GM12878 (cell line): Measurements from ENCODE around the gene CLEC6A. TPM values are rescaled to one million over a fixed set of nuclear protein-coding genes. Genes with fewer than 3 reads are reported as not detected.

Source experiments
- ATAC-seq: fragments of 200-7000 bp; cut with Tn5 transposase; 3 replicates; pipeline ENCODE4 v1.9.1; 2020; ENCODE audit warnings: mild to moderate bottlenecking, moderate library complexity
- BruUV-seq: library from RNA; stranded (reverse); fragments of 400-500 nt; replicated peaks from 2 replicates; lab custom pipeline; 2021; lab: Mats Ljungman, UMichigan
- CTCF ChIA-PET: fragments of 300-600 bp; sonication (Branson Sonifier 250); formaldehyde crosslinking; extraction: SDS; loops from one replicate; lab custom pipeline; 2021; ENCODE audit warnings: inconsistent platforms; lab: Yijun Ruan, JAX
- POLR2A ChIA-PET: fragments of 350-600 bp; formaldehyde crosslinking; extraction: SDS; loops from one replicate; lab custom pipeline; 2021; ENCODE audit warnings: inconsistent platforms; lab: Charles Lee
- RAD21 ChIA-PET: fragments of 300-600 bp; sonication (Branson Sonifier 250); formaldehyde crosslinking; loops from one replicate; lab custom pipeline; 2023; ENCODE audit warnings: antibody characterized with exemption; ENCODE audit not compliant: unreplicated experiment; lab: Charles Lee
- SMC1A ChIA-PET: fragments of 300-600 bp; sonication (Branson Sonifier 250); formaldehyde crosslinking; loops from one replicate; lab custom pipeline; 2023; ENCODE audit not compliant: unreplicated experiment, uncharacterized antibody; lab: Charles Lee
- DNase-seq: peaks from one replicate; pipeline ENCODE4 v3.0.0-alpha.2; 2011; ENCODE audit warnings: low read depth, low spot score
- FAIRE-seq: peaks from 3 replicates; lab custom pipeline; 2011; peaks lifted over from hg19 to GRCh38; lab: Jason Lieb, UNC
- H2AFZ ChIP-seq: 2 replicates; pipeline ENCODE4 v1.6.0; 2011; ENCODE audit warnings: low read depth, low read length, control low read depth; ENCODE audit not compliant: control insufficient read depth
- H3K27ac ChIP-seq: 2 replicates; pipeline ENCODE4 v1.5.1; 2011; ENCODE audit warnings: control low read depth; ENCODE audit not compliant: control insufficient read depth, insufficient read depth
- H3K27me3 ChIP-seq, 2 experiments: replicated peaks in 1 of 2; 2 replicates each; pipeline versions ENCODE4 v1.6.0 to v1.6.1; 2011; ENCODE audit warnings: low read length in 1 of 2; ENCODE audit not compliant: control insufficient read depth in 2 of 2, insufficient read depth in 2 of 2
- H3K36me3 ChIP-seq, 2 experiments: 2 replicates each; pipeline ENCODE4 v1.5.1; 2011; ENCODE audit warnings: low read length in 1 of 2; ENCODE audit not compliant: control insufficient read depth in 2 of 2, insufficient read depth in 2 of 2
- H3K4me1 ChIP-seq: 2 replicates; pipeline ENCODE4 v1.6.1; 2011; ENCODE audit warnings: mild to moderate bottlenecking, low read length, moderate library complexity, mixed read lengths; ENCODE audit not compliant: control insufficient read depth, insufficient read depth
- H3K4me2 ChIP-seq: 2 replicates; pipeline ENCODE4 v1.6.0; 2011; ENCODE audit warnings: control low read depth; ENCODE audit not compliant: control insufficient read depth, insufficient read depth
- H3K4me3 ChIP-seq: fragments of 200-600 bp; sonication (generic); 2 replicates; pipeline ENCODE4 v1.5.1; 2016
- H3K79me2 ChIP-seq: 2 replicates; pipeline ENCODE4 v1.6.0; 2011; ENCODE audit warnings: low read length; ENCODE audit not compliant: control insufficient read depth, insufficient read depth
- H3K9ac ChIP-seq: 2 replicates; pipeline ENCODE4 v1.8.0; 2011; ENCODE audit warnings: low read length, control low read depth, mixed read lengths; ENCODE audit not compliant: control insufficient read depth, insufficient read depth
- H3K9me3 ChIP-seq: replicated peaks from 3 replicates; pipeline ENCODE4 v1.5.1; 2011; ENCODE audit warnings: mild to moderate bottlenecking, low read length; ENCODE audit not compliant: control insufficient read depth, insufficient read depth
- H4K20me1 ChIP-seq: 2 replicates; pipeline ENCODE4 v1.6.0; 2011; ENCODE audit not compliant: control insufficient read depth, insufficient read depth
- BRCA1 ChIP-seq: IDR thresholded peaks from 2 replicates; pipeline ENCODE4 v1.6.1; 2011; ENCODE audit warnings: low read depth, low read length, improper control_type of control experiment
- CBX5 ChIP-seq: sonication (generic); IDR thresholded peaks from 2 replicates; pipeline ENCODE4 v1.6.1; 2016; ENCODE audit warnings: low read depth, moderate library complexity, mild to moderate bottlenecking, inconsistent platforms
- CHD1 ChIP-seq: IDR thresholded peaks from 2 replicates; pipeline ENCODE4 v1.6.1; 2012; ENCODE audit warnings: low read depth, low read length, improper control_type of control experiment
- CREB1 ChIP-seq: IDR thresholded peaks from 2 replicates; pipeline ENCODE4 v1.6.1; 2012; ENCODE audit warnings: low read depth, mild to moderate bottlenecking, inconsistent platforms
- DPF2 ChIP-seq: fragments of 450-650 bp; IDR thresholded peaks from 2 replicates; pipeline ENCODE4 v1.6.1; 2017; ENCODE audit warnings: mild to moderate bottlenecking
- EP300 ChIP-seq, 2 experiments: fragments of 150-350 bp in 1 of 2; IDR thresholded peaks; 2 replicates each; pipeline ENCODE4 v1.6.1; 2011 to 2012; ENCODE audit warnings: low read depth in 2 of 2, low read length in 2 of 2, borderline replicate concordance in 1 of 2, improper control_type of control experiment in 1 of 2, inconsistent platforms in 1 of 2; ENCODE audit not compliant: control insufficient read depth in 1 of 2
- FOXM1 ChIP-seq: IDR thresholded peaks from 2 replicates; pipeline ENCODE4 v1.6.1; 2012; ENCODE audit warnings: low read depth, mild to moderate bottlenecking, inconsistent platforms, low read length, moderate library complexity
- GABPA ChIP-seq: IDR thresholded peaks from 2 replicates; pipeline ENCODE4 v1.6.1; 2014; ENCODE audit warnings: antibody characterized with exemption, low read depth, mild to moderate bottlenecking, inconsistent platforms
- KLF5 ChIP-seq: fragments of 450-650 bp; IDR thresholded peaks from 2 replicates; pipeline ENCODE4 v1.6.1; 2014; ENCODE audit warnings: mild to moderate bottlenecking; ENCODE audit not compliant: partially characterized antibody
- POLR2AphosphoS2 ChIP-seq: IDR thresholded peaks from 2 replicates; pipeline ENCODE4 v1.6.1; 2011; ENCODE audit warnings: low read depth, mild to moderate bottlenecking, low read length, improper control_type of control experiment, moderate library complexity
- RELA ChIP-seq: fragments of 450-650 bp; IDR thresholded peaks from 2 replicates; pipeline ENCODE4 v1.8.0; 2014; ENCODE audit warnings: borderline replicate concordance; ENCODE audit not compliant: partially characterized antibody
- SMARCA5 ChIP-seq: fragments of 450-650 bp; IDR thresholded peaks from 2 replicates; pipeline ENCODE4 v1.6.1; 2017; ENCODE audit warnings: mild to moderate bottlenecking
- SUPT20H ChIP-seq: IDR thresholded peaks from 2 replicates; pipeline ENCODE4 v1.6.1; 2011; ENCODE audit warnings: low read depth, mild to moderate bottlenecking, low read length, moderate library complexity, borderline replicate concordance; ENCODE audit not compliant: control insufficient read depth
- WGBS: methylation state at CpG from one replicate; pipeline ENCODE4 v1.1.6; 2016; ENCODE audit warnings: low lambda C conversion rate; ENCODE audit not compliant: insufficient replicate concordance, insufficient coverage; ENCODE audit errors: missing lambda C conversion rate; 5-methylcytosine and 5-hydroxymethylcytosine counted together
- in situ Hi-C: fragments of 300-500 bp; cut with MboI; formaldehyde crosslinking; loops from 9 replicates; pipeline ENCODE4 v1.14.3; 2018; ENCODE audit warnings: mixed read lengths
- intact Hi-C: fragments of 100-400 bp; cut with micrococcal nuclease; formaldehyde crosslinking; loops from one replicate; pipeline ENCODE4 v1.14.2; 2022; ENCODE audit not compliant: unreplicated experiment
- polyA plus RNA-seq, 11 experiments: library from polyadenylated mRNA; depleted of rRNA in 4 of 11; unstranded in 6 of 11; stranded (reverse) in 5 of 11; fragments of >200 nt; fragmentation: Nextera tagmentation in 4 of 11; fragmentation: Illumina TruSeq in 1 of 11; extraction: Ambion mirVana in 4 of 11; extraction: Trizol in 1 of 11; gene quantifications; 1 replicate in 1 of 11; 2 replicates in 10 of 11; pipeline versions ENCODE4 v1.2.1 to v1.2.3, GENCODE V29; 2011 to 2016; ENCODE audit warnings: inconsistent platforms in 2 of 11, missing spikeins in 2 of 11, low read depth in 1 of 11
- total RNA-seq, 4 experiments: library from RNA; depleted of rRNA in 3 of 4; stranded (reverse); fragments of >200 nt in 3 of 4; fragmentation: Illumina TruSeq in 1 of 4; extraction: Trizol in 1 of 4; gene quantifications; 2 replicates each; pipeline versions ENCODE4 v1.2.1 to v1.2.3, GENCODE V29; 2013 to 2021
- TF ChIP-seq, protein P1 (sequence below): fragments of 450-650 bp; IDR thresholded peaks from 2 replicates; pipeline ENCODE4 v1.6.1; 2016; ENCODE audit warnings: mild to moderate bottlenecking
- TF ChIP-seq, protein P2 (sequence below): fragments of 450-650 bp; IDR thresholded peaks from 2 replicates; pipeline ENCODE4 v1.6.1; 2016; ENCODE audit warnings: mild to moderate bottlenecking
- TF ChIP-seq, protein P3 (sequence below): fragments of 450-650 bp; IDR thresholded peaks from 2 replicates; pipeline ENCODE4 v1.6.1; 2018; ENCODE audit warnings: borderline replicate concordance, mild to moderate bottlenecking; ENCODE audit not compliant: partially characterized antibody
- TF ChIP-seq, protein P4 (sequence below): IDR thresholded peaks from 2 replicates; pipeline ENCODE4 v1.6.1; 2011; ENCODE audit warnings: low read depth, low read length, improper control_type of control experiment, borderline replicate concordance

Gene CLEC6A
- total and polyA plus RNA-seq, 10 of the 15 experiments (the other 5 are each of a cell fraction or from before 2014, with no cell fraction given) = not detected

DNA sequence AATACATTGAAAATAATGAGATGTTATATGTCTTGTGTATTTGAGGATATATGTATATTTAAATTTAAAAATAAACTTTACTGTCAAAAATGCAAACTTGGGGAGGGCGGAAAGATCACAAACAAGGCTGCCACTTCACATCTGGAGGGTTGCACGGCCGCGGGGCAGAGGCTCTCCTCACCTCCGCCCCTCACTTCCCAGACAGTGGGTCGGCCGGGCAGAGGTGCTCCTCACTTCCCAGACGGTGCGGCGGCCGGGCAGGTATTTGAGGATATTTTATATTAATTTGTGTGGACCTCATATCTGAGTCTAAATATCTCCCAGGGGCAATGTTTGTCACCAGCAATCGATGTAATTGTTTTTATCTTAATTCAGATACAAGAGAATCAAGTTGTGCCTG lies 3.7 kb upstream of the CLEC6A start:
- RAD21 ChIA-PET = no interaction called here
- no peak for DNase-seq

More for the DNA sequence above, 3.7 kb upstream of the CLEC6A start:
- ChIA-PET CTCF (no interaction called here), POLR2A (no interaction called here), SMC1A (no interaction called here)
- no peak for FAIRE-seq
- BruUV-seq = no TSS peak
- Histone ChIP-seq H3K27me3 (no peaks in the 10 kb centered on the region), H3K4me2 (no peak overlapping the region), H3K4me1 (peaks cover 6% of the 10 kb centered on the region), H3K9ac (no peak overlapping the region), H3K36me3 (no peaks in the 10 kb centered on the region), H3K9me3 (no peaks in the 10 kb centered on the region), H3K27ac (no peak overlapping the region), H4K20me1 (no peaks in the 10 kb centered on the region), H2AFZ (no peak overlapping the region), H3K79me2 (no peaks in the 10 kb centered on the region), H3K4me3 (no peak overlapping the region)
- in situ Hi-C loops (no loop called here), intact Hi-C loops (no loop called here)
- WGBS = 45% methylated on average over 12 of the region's 12 CpGs
- ATAC-seq = no peak
- TF ChIP-seq BRCA1 (no peak), EP300 (IDR thresholded peaks at IDR 0.05; ENCODE audit: borderline replicate concordance in 1 of 2, control insufficient read depth in 1 of 2, low read depth in 2 of 2, low read length in 2 of 2) (no peak), RELA (no peak), KLF5 (no peak), SMARCA5 (no peak), POLR2AphosphoS2 (no peak), GABPA (no peak), SUPT20H (no peak), CREB1 (no peak), FOXM1 (no peak), CBX5 (no peak), DPF2 (no peak), CHD1 (no peak)
- TF ChIP-seq, protein P1, sequence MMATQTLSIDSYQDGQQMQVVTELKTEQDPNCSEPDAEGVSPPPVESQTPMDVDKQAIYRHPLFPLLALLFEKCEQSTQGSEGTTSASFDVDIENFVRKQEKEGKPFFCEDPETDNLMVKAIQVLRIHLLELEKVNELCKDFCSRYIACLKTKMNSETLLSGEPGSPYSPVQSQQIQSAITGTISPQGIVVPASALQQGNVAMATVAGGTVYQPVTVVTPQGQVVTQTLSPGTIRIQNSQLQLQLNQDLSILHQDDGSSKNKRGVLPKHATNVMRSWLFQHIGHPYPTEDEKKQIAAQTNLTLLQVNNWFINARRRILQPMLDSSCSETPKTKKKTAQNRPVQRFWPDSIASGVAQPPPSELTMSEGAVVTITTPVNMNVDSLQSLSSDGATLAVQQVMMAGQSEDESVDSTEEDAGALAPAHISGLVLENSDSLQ = no peak
- TF ChIP-seq, protein P2, sequence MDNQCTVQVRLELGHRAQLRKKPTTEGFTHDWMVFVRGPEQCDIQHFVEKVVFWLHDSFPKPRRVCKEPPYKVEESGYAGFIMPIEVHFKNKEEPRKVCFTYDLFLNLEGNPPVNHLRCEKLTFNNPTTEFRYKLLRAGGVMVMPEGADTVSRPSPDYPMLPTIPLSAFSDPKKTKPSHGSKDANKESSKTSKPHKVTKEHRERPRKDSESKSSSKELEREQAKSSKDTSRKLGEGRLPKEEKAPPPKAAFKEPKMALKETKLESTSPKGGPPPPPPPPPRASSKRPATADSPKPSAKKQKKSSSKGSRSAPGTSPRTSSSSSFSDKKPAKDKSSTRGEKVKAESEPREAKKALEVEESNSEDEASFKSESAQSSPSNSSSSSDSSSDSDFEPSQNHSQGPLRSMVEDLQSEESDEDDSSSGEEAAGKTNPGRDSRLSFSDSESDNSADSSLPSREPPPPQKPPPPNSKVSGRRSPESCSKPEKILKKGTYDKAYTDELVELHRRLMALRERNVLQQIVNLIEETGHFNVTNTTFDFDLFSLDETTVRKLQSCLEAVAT = no peak
- TF ChIP-seq, protein P3, sequence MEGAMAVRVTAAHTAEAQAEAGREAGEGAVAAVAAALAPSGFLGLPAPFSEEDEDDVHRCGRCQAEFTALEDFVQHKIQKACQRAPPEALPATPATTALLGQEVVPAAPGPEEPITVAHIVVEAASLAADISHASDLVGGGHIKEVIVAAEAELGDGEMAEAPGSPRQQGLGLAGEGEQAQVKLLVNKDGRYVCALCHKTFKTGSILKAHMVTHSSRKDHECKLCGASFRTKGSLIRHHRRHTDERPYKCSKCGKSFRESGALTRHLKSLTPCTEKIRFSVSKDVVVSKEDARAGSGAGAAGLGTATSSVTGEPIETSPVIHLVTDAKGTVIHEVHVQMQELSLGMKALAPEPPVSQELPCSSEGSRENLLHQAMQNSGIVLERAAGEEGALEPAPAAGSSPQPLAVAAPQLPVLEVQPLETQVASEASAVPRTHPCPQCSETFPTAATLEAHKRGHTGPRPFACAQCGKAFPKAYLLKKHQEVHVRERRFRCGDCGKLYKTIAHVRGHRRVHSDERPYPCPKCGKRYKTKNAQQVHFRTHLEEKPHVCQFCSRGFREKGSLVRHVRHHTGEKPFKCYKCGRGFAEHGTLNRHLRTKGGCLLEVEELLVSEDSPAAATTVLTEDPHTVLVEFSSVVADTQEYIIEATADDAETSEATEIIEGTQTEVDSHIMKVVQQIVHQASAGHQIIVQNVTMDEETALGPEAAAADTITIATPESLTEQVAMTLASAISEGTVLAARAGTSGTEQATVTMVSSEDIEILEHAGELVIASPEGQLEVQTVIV = no peak
- TF ChIP-seq, protein P4, sequence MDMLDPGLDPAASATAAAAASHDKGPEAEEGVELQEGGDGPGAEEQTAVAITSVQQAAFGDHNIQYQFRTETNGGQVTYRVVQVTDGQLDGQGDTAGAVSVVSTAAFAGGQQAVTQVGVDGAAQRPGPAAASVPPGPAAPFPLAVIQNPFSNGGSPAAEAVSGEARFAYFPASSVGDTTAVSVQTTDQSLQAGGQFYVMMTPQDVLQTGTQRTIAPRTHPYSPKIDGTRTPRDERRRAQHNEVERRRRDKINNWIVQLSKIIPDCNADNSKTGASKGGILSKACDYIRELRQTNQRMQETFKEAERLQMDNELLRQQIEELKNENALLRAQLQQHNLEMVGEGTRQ = no peak
